PC-9 (cell line): ENCODE results near the gene ADIPOR2.

Experiments used
- CTCF ChIP-seq: fragments of 200-600 bp; sonication (generic); conservative IDR thresholded peaks from 2 replicates; pipeline ENCODE4 v1.6.1; 2017; ENCODE audit warnings: mixed run types, antibody characterized with exemption, mild to moderate bottlenecking, moderate library complexity
- EZH2 ChIP-seq: fragments of 200-600 bp; sonication (generic); IDR thresholded peaks from 2 replicates; pipeline ENCODE4 v1.8.0; 2017; ENCODE audit warnings: antibody characterized with exemption, low read depth

GRCh38 chr12:1800401-1801302 is 109.8 kb downstream of the ADIPOR2 start:
- TF ChIP-seq CTCF, result no peak; the same call in 1 of the 2 replicates
- no peak for TF ChIP-seq EZH2
